NCI-H446 (cell line): ENCODE measurements around the gene MALL.
A peak's percentile ranks its signal among the peaks of the same experiment; 100 is the strongest.
"Not testable (repeated sequence)": the region's sequence is repeated elsewhere in the genome, so short reads cannot be mapped to it uniquely, and the experiment has no call there.

Source experiments
- DNase-seq, 2 experiments: peaks; one replicate each; lab custom pipeline; 2025; lab: John Stamatoyannopoulos, UW

Gene MALL

DNA sequence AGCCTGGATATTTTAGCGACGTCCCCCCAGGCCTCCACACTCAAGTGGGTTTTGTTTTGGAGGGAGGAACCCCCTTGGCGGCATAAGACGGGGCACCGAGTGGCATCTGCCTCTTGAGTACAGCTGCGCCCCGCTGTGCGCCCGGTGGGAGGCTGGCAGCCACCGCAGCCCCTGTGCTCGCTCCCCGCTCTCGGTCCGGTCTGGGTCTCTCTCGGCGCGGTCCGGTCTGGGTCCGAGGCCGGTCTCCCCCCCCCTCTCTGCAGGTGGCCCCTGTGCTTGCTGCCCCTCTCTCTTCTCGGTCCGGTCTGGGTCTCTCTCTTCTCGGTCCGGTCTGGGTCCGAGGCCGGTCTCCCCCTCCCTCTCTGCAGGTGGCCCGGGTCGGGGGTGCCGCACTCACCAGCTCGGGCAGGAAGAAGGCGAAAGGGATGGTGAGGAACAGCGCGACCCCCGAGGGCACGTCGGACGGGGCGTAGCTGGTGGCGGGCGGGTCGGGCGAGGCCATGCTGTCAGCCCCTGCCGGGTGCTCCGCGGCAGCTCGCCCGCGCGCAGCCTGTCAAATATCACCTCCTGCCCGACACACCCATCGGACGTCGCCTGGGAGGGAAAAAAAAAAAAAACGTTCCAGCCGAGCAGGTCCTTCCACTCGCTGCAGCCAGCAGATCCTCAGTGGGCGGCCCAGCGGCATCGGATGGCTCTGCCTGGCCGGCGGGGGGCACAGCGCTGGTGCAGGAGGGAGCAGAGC is at the start of gene MALL:
Gene MALL (minus strand): TSS at position 532 of the 742 bp plus-strand sequence. CDS start 30 bp downstream, at position 502.
- DNase-seq = no peak

DNA sequence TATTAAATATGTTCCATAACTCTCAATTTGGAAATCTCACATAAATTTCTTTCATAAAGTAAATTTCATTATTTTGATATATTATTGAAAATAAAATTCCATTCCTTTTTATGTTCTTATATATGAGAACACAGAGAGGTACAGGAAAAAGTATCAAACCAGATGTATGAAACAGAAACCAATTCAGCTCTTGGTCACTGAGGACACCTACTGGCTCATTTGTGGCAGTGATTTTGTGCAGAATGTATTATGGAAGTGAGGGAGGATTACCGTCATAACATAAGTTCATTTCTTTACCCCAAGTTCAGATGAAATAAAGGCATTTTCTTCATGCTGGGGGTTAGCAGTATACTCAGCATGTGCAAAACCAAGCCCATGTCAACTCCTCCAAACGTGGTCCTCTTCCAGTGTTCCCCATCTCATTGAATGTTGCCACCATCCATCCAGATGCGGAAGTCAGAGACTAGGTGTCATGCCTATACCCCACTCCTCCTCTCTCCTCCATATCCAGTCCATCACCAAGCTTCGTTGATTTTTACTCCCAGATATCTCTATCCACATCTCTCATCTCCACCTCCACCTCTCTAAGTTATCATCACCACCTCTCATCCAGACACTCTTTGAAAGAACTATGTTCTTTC is 41.7 kb upstream of the MALL start:
- DNase-seq = peak; percentile 9 to 65

DNA sequence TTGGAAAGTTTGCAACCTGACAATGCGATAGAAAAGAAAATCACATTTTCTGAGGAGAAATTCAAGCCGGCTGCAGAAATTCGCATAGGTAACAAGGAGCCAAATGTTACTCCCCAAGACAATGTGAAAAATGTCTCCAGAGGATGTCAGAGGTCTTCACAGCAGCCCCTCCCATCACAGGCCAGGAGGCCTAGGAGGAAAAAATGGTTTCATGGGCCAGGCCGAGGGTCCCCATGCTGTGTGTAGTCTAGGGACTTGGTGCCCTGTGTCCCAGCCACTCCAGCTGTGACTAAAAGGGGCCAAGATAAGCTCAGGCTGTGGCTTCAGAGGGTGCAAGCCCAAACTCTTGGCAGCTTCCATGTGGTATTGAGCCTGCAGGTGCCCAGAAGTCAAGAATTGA is 39.2 kb upstream of the MALL start:
- not testable (repeated sequence) for DNase-seq

DNA sequence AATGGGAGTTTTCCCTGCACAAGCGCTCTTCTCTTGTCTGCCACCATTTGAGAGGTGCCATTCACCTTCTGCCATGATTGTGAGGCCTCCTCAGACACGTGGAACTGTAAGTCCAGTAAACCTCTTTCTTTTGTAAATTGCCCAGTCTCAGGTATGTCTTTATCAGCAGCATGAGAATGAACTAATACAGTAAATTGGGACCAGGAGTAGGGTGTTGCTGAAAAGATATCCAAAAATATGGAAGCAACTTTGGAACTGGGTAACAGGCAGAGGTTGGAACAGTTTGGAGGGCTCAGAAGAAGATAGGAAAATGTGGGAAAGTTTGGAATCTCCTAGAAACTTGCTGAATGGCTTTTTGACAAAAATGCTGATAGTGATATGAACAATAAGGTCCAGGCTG is 38.6 kb upstream of the MALL start:
- DNase-seq = not testable (repeated sequence)

DNA sequence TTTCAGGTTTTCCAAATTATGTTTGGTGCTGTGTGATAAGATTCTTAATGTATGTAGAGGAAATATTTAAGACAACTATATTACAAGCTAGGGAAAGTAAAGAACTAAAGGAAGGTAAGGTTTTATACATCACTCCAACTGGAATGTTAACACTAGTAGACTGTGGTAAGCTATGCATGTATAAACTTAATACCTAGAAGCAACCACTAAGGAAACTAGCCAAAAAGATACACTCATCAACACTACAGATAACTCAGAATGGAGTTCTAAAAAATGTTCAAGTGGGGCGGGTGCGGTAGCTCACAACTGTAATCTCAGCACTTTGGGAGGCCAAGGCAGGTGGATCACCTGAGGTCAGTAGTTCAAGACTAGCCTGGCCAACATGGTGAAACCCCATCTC is 37.8 kb upstream of the MALL start:
- no peak for DNase-seq

DNA sequence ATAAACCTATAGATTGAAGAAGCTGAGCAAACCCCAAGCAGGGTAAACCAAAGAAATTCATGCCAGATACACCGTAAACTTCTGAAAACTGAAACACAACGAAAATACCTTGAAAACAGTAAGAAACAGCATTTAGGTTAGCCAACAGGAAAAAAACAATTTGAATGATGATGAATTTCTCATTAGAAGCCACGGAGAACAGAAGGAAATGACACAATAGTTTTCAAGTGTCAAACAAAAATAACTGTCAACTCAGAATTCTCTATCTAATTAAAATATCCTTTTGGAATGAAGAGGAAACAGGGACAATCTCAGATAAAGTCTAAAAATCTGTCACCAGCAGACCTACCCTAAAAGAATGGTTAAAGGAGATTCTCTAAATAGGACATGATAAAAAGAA is 37.3 kb upstream of the MALL start:
- DNase-seq = no peak

DNA sequence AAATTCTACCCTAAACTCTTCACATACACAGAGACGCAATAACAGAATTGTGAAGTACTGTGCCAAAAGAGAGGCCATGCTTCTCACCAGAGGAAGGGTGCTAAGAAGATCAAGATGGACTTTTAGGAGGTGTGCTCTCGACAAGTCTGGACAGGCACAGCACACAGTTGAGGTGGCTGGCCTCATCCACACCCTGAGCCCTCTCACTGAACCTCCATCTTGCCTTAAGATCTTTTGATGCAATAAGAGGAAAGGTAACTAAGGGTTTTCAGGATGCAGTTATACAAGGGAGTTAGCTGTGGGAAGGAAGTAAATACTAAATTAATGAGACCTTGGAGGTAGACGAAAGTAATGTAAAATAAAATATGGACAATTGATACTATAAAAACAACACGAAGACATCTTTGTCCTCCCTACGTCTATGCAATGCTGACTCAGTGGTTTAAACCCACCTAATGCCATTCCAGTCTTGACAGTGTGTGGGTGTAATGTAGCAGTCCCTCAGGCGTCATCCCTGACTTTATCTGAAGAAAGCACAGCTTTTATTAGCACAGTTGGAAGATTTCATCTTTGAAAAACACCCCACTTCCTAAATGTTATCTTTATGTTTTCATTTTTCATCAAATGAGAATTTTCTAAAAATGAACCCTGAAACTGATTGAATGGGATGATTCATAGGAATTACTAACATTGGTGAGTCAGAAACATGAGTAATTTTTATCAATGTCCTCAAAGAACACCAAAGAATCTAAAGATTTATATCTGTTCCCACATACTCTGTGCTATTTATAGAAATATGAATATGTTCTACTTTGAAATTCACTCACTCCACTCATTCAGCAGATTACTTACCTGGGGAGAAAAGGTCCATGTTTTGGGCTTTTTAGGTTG is 34.0 kb upstream of the MALL start:
- DNase-seq = no peak

DNA sequence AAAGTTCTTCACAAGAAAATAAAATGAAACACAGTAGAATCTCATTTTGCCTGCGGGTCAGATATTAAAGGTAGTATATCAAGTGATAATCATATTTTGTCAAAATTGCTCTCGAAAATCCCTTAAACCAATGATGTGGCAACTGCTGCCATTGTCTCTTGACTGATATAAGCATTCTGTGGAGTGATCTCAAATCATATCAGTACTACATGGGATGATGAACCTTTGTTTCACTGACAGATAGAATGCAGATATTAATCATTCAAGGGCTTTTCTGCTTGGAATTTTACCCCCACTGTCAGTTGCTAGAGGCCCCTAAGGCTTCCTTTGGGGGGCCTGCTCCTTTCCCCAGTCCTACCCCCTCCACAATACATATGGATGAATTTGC is 31.3 kb upstream of the MALL start:
- no peak for DNase-seq

DNA sequence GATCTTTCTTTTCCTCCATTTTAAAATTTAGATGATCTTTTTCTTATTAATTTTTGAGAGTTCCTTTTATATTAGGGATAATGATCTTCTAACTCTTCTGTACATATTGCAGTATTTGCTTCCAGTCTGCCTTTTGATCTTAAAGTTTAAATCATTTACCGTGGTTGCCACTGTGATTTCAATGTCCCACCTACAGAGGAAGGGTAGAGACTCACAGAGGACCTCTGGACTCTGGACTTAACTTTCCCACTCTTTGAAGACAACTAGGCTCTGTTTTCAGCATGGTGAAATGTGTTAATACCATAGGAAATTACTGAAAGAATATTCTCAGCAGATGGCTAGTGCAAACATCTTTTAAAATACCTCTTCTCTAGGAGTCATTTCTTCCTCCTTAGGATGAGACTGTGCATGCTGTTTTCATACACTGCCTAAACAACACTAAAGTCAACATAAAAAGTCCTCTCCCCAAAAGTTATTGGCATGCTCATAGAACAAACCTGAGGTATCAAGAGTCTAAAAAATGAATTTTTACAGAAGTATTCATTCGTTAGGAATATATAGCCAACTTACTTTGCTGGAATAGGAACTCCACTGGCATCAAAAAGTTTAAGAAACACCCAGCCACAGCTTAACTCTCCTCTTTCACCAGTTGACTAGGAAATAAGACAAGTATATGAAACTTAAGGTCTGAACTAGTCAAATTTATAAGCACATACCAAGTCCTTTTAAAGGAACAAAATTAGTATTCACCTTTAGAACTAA is 30.7 kb upstream of the MALL start:
- DNase-seq = no peak

DNA sequence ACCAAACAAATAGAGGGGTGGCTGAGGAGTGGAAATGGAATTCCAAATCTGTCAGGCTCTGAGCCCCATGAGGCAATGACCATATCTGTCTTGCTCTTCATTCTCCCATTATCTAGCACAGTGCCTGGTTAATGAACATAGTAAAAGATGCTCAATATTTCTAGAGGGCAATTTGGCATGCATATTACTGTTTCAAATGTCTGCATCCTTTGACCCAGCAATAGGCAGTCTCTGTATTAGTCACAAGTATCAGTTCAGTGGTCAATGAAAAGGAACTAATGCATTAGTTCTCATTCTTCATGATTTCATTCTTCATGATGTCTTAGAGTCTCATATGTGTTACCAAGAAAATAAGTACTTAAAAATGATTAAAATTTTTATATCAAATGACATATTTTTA is 28.4 kb upstream of the MALL start:
- DNase-seq = no peak

DNA sequence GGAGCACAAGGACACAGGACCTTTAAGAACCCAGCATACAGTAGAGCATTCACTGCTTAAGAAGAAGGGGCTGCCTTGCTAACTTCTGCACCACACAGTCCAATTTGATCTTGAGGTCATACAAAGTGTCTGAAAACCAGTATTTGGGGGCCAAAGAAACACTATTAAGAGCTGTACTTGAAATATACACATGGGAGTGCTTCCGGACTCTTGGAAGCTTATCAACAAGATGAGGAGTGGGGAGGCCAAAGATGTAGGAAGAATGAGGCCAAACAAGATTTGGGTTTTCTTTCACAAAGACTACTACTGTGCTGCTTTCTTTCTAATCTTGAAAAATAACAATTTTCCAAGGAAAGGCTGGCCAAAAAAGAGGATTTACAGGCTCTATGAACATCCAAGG is 24.8 kb upstream of the MALL start:
- DNase-seq = no peak

DNA sequence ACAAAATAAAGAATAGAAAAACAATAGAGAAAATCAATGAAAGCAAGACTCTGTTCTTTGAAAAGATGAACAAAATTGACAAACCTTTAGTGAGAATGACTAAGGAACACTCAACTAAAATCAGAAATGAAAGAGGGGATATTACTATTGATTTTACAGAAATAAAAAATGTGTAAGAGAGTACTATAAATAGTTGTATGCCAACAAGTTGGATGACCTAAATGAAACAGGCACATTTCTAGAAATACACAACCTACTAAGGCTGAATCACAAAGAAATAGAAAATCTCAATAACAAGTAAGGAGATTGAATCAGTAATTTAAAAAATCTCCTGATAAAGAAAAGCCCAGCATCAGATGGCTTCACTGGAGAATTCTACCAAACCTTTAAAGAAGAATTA is 18.4 kb upstream of the MALL start:
- no peak for DNase-seq

DNA sequence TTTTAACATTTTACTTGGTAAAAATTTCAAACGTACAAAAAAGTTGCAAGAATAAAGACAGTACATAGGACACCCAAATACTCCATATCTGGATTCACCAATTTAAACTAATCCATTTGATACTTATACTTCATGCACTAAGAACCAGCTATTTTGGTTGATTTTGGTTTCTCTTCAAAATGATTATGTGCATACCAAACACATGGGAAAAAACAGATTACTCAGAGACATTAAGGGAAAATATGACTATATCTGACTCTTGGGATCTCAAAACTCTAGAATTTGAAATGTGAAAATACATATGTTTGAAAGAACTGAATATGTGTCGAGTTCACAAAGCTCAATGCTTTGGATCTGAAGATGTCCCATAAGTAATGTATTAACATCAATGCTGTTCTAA is 15.5 kb upstream of the MALL start:
- no peak for DNase-seq

DNA sequence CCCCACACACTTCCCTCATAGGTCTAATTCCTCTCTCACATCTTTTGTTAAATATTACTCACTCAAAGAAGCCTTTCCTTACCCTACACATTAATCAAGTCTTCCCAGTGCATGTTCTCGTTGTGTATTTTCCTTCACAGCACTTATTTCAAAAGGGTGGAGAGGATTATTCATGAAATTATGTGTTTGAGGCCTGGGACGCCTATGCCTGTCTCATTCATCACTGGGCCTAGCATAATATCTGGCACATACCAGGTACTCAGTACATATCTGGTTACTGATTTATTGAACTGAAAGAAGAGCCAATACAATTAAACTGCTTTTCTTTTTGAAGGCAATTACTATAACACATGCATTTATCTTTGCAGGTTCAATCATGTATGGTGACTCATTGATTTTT is 15.1 kb upstream of the MALL start:
- no peak for DNase-seq

DNA sequence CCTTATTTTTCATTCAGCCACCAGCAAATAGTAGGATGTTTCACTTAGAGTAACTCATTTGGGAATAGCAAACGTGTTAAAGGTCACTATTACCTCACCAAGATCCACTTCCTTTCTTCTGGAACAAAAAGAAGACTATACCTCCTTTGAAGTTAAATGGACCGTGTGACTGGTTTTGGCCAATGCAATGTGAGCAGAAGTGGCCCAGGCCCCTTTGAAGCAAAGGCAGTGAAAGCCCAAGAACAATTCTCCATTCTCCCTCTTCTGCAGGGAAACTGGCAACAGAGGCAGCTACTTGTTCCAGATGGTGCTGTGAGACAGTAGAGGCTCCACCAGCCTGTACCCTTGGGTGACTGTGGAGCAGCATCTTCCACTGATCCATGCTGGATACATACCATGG is 11.3 kb upstream of the MALL start:
- peak in 1 of 2 experiments; percentile 34 for DNase-seq

DNA sequence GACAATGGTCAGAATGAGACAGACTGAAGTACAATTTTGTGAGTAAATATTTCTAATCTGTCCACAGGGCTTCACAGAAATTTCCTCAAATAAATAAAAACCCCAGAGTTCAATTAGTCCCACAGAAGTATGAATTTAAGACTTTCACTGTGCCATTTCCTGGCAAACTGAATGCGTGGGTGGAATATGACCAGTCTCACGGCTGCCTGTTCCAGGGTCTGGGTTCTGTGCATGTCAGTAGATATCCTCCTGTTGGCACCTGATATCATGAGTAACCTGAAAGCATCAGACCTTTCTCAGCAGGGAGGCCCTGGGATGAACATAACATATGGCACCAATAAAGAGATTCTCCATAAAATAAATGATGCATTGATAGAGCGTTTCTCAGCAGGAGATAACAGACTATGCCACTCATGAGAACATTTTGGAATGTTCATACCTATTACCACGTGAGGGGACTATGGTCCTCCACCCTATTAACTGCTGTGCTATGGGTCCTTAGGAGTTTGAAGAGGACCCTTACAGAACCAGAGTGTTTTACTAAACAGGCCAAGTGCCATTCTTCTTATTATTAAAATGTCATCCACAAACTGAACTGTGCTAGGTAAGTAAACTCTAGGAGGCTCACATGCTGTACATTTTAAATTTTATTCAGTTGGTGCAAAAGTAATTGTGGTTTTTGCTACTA is 10.6 kb upstream of the MALL start:
- peak in 1 of 2 experiments; percentile 34 for DNase-seq

DNA sequence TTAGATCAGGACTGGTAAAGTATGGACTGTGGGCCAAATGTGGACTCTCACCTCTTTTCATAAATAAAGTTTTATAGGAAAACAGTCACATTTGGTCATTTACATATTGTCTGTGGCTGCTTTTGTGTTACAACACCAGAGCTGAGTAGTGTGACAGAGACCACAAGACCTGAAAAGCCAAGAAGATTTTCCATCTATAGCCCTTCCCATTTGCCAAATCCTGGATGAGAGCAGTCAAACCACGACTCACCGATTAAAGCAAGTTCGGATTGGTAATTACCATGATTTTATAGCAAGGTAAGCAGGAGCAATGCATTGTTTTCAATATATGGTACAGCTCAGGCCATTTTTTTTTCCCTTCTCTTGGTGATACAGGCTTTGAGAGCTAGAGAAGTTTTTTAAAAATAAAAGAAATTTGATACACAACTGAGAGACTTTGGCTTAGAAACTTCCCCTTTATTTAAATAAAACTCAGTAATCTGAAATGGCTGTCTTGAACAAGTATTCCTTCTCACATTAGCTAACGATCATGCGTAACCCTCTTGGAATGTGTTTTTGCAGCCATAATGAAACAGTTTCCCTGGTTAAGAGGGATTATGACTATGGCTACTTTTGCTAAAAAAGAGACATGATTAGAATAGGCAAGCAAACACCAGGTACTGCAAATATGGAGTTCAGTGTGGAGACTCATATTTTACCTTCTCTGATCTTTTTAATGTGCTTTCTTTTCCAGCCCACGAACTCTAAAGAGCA is 9.5 kb upstream of the MALL start:
- DNase-seq = no peak

DNA sequence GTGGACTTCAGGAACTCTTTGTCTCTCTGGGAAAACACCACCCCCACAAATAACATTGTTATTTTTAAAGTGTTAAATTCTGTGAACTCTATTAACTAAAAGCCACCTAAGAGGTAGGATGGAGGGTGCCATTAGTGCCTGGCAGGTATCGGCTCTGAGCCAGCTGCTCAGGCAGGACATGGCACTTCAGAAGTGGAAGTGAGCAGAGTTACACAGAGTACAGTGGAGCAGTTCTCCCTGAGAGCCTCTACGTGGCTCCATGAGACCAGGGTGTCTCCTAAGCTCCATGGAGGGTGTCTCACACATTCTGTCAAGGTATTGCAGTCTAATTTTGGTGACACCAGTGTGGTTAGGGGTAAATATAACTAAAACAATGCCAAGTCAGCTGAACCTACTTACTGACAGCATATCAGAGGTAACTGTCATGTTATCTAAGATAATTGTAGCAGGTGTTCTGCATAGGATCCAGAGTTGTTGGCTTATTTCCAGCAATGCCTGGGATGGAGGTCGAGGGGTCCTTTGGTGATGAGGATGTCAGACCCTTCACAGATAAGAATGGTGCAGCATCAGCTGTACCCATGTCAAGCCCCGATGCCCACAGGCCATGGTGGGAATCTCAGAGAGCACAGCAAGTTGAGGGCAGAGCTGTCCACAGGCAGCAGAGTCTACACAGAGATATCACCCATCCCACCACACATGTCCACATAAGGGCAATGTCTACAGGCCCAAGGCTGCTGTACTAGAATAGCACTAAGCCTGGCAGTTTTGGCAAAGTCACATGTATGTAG is 8.6 kb upstream of the MALL start:
- DNase-seq = no peak

DNA sequence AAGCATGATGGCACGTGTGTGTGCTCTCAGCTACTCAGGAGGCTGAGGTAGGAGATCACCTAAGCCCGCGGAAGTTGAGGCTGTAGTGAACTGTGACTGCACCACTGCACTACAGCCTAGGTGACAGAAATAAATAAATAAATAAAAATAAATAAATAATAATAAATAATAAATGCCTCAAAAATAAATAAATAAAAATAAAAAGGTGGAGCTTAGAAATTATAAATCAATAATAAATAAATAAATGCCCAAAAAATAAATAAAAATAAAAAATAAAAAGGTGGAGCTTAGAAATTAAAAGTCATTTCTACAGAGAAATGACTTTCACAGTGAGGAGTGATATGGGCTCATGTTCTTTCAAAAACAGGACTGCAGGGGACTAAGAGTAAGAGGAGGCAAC is 6.0 kb upstream of the MALL start:
- DNase-seq = no peak

DNA sequence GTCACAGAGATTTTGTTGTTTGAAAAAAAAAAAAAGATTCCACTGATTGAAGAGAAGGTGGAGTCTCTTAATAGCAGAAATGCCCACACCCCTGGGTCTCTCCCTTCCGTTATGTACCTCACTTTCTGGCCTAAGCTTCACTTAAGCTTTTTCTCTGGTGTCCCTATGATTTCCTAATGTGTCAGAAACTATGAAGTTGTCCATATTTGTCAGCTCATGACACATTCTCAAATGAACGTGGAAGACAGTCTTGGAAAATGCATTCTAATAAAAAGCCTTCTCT is 5.4 kb upstream of the MALL start:
- no peak for DNase-seq
